ENCODE data around the gene PLEKHM3.
"Not testable (repeated sequence)": the region's sequence is repeated elsewhere in the genome, so short reads cannot be mapped to it uniquely, and the experiment has no call there.

Gene PLEKHM3

GRCh38 chr2:207816546-207816945 is 208.8 kb downstream of the PLEKHM3 start:
- DNase-seq = no peak

- no peak for DNase-seq
Measured at GRCh38 chr2:207815254-207815653, 210.1 kb downstream of the PLEKHM3 start.

- DNase-seq = no peak
Measured at GRCh38 chr2:207813942-207814341, 211.4 kb downstream of the PLEKHM3 start.

- no peak for DNase-seq
Measured at GRCh38 chr2:207813221-207813916, 212.0 kb downstream of the PLEKHM3 start.

- no peak for DNase-seq
Measured at GRCh38 chr2:207812726-207813080, 212.6 kb downstream of the PLEKHM3 start.

GRCh38 chr2:207812058-207812725 is 213.1 kb downstream of the PLEKHM3 start:
- no peak for DNase-seq

- DNase-seq = not testable (repeated sequence)
Measured at GRCh38 chr2:207811658-207812057, 213.7 kb downstream of the PLEKHM3 start.

- no peak for DNase-seq
Measured at GRCh38 chr2:207810200-207810788, 215.0 kb downstream of the PLEKHM3 start.

GRCh38 chr2:207808119-207808518 is 217.2 kb downstream of the PLEKHM3 start:
- no peak for DNase-seq

- no peak for DNase-seq
Measured at GRCh38 chr2:207807516-207807915, 217.8 kb downstream of the PLEKHM3 start.

GRCh38 chr2:207805566-207806226 is 219.6 kb downstream of the PLEKHM3 start:
- DNase-seq = no peak

- DNase-seq = no peak
Measured at GRCh38 chr2:207802650-207803049, 222.7 kb downstream of the PLEKHM3 start.

- DNase-seq = no peak
Measured at GRCh38 chr2:207801259-207801658, 224.1 kb downstream of the PLEKHM3 start.

GRCh38 chr2:207796585-207797350 is 228.6 kb downstream of the PLEKHM3 start:
- no peak for DNase-seq

- peak; percentile 22 for DNase-seq
Measured at GRCh38 chr2:207792244-207792785, 233.0 kb downstream of the PLEKHM3 start.

- no peak for DNase-seq
Measured at GRCh38 chr2:207791579-207792243, 233.6 kb downstream of the PLEKHM3 start.

GRCh38 chr2:207790898-207791297 is 234.4 kb downstream of the PLEKHM3 start:
- DNase-seq = no peak

- DNase-seq = no peak
Measured at GRCh38 chr2:207787800-207788199, 237.5 kb downstream of the PLEKHM3 start.

GRCh38 chr2:207787017-207787416 is 238.3 kb downstream of the PLEKHM3 start:
- no peak for DNase-seq

- no peak for DNase-seq
Measured at GRCh38 chr2:207784898-207785297, 240.4 kb downstream of the PLEKHM3 start.

- DNase-seq = no peak
Measured at GRCh38 chr2:207783514-207783913, 241.8 kb downstream of the PLEKHM3 start.
